GM18520 (cell line): ENCODE measurements around the gene MAEL.
"Not testable (repeated sequence)": the region's sequence is repeated elsewhere in the genome, so short reads cannot be mapped to it uniquely, and the experiment has no call there.

ENCODE experiments used
- ATAC-seq: cut with Tn5 transposase; IDR thresholded peaks from one replicate; pipeline ENCODE4 v1.9.1; 2021; ENCODE audit not compliant: unreplicated experiment

The MAEL gene

GRCh38 chr1:166977951-166978350 is 11.1 kb upstream of the MAEL start:
- no peak for ATAC-seq

- ATAC-seq, result no peak
These were observed 10.3 kb upstream of the MAEL start for GRCh38 chr1:166978821-166979220.

GRCh38 chr1:166980383-166980782 is 8.7 kb upstream of the MAEL start:
- ATAC-seq, result no peak

- no peak for ATAC-seq
These were observed 8.3 kb upstream of the MAEL start for GRCh38 chr1:166980818-166981217.

- ATAC-seq, result no peak
These were observed 7.5 kb upstream of the MAEL start for GRCh38 chr1:166981589-166981988.

- no peak for ATAC-seq
These were observed 10.0 kb downstream of the MAEL start for GRCh38 chr1:166999075-166999474.

- no peak for ATAC-seq
These were observed 10.5 kb downstream of the MAEL start for GRCh38 chr1:166999500-167000055.

- ATAC-seq, result no peak
These were observed 11.5 kb downstream of the MAEL start for GRCh38 chr1:167000546-167000945.

- no peak for ATAC-seq
These were observed 13.3 kb downstream of the MAEL start for GRCh38 chr1:167002354-167002753.

GRCh38 chr1:167003711-167004110 is 14.6 kb downstream of the MAEL start:
- no peak for ATAC-seq

- no peak for ATAC-seq
These were observed 22.6 kb downstream of the MAEL start for GRCh38 chr1:167011560-167012191.

GRCh38 chr1:167012570-167012969 is 23.5 kb downstream of the MAEL start:
- no peak for ATAC-seq

- no peak for ATAC-seq
These were observed 24.2 kb downstream of the MAEL start for GRCh38 chr1:167013108-167013929.

GRCh38 chr1:167016100-167016750 is 27.1 kb downstream of the MAEL start:
- no peak for ATAC-seq

GRCh38 chr1:167022384-167022783 is 33.3 kb downstream of the MAEL start:
- no peak for ATAC-seq

- not testable (repeated sequence) for ATAC-seq
These were observed 40.5 kb downstream of the MAEL start for GRCh38 chr1:167029553-167029952.

- ATAC-seq, result no peak
These were observed 44.6 kb downstream of the MAEL start for GRCh38 chr1:167033646-167034045.

GRCh38 chr1:167043752-167044488 is 54.8 kb downstream of the MAEL start:
- ATAC-seq, result no peak

- no peak for ATAC-seq
These were observed 62.8 kb downstream of the MAEL start for GRCh38 chr1:167051907-167052306.

GRCh38 chr1:167052389-167052788 is 63.3 kb downstream of the MAEL start:
- ATAC-seq, result no peak

GRCh38 chr1:167054531-167054930 is 65.5 kb downstream of the MAEL start:
- ATAC-seq, result no peak
